Limb (tissue), 2 donors: ENCODE data around the gene PRKN.
A peak's percentile ranks its signal among the peaks of the same experiment; 100 is the strongest.
"Not testable (repeated sequence)": the region's sequence is repeated elsewhere in the genome, so short reads cannot be mapped to it uniquely, and the experiment has no call there.

ENCODE experiments used
- DNase-seq, 2 donors: peaks; one replicate each; pipeline ENCODE4 v3.0.0-alpha.2; 2016; ENCODE audit errors: extremely low spot score in 2 of 2

The PRKN gene

DNA sequence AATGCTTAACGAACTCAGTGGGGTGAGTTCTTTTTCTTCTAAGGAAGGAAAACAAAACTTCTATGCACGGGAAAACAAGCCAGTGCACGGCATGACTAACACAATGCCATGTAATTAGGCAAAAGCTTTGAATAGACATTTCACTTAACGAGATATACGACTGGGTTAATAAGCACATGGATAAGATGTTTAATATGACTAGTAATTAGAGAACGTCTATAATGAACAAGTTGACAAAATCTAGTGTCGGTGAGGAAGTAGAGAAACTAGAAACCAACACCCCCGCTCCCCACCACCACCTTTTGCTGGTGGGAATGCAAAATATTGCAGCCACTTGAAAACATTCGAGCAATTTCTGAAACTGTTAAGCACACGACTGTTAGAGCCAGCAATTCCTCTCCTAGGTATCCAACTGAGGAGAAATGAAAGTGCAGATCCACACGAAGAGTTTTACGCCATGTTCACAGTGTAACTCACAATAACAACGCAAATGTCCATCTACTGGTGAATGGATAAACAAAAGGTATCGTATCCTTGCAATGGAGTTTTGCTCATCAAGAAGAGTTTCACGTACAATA lies 808.8 kb downstream of the PRKN start:
- DNase-seq = no peak

DNA sequence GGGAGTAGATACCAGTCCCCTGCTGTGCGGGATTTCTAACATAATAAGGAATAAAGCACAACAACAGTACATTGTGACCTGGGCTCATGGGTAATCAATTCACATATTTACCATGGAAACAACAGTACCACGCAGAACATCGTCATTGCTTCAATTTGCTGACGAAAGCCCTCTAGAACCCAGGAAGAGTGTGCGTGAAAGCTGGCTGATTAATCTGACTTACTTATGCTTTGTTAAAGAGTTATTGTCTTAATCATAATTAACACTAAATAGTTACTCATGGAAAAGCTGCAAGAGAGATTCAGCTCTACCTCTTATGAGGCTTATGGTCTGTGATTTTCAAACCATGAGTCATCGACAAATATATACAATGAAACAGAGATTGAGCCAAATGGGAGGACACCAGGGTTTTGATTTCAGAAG lies 809.4 kb downstream of the PRKN start:
- DNase-seq = no peak

DNA sequence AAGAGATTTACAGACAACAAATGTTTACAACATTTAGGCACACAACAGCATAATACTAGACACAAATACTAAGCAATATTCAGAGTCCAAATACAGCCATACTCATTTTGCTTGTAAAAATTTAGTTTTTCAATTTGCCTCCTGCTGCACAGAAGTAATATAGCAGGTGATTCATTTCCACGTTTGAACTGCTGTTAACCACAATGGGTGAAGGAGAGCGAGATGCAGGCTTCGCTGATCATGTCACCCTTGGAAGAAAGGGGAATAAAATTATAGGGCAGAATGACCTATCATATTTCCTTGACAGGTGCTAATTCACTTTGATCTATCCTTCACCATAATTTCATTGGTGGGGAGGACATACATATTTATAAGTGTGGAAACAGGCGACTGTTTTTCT lies 809.9 kb downstream of the PRKN start:
- no peak for DNase-seq

DNA sequence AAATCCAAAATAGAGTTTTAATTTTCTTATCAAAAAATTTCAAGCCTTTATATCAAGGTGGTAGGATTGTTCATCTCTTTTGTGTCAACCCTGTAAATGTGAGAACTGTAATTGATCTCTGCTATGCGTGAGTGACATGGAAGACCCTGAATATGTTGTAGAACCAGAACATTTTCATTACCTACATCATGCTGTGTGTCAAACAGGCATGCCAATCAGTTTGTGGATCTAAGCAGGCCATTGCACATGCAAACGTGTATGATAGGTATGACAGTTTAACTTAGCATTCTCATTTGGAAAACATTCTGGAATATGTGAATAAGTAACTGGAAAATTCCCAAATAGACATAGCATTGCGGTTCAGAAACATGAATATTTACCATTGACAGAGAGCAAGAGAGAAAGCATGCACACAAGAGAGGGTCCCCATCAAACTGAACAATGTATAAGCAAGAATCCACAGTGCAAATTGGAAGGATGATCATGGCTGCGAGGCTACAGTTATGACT lies 812.1 kb downstream of the PRKN start:
- no peak for DNase-seq

DNA sequence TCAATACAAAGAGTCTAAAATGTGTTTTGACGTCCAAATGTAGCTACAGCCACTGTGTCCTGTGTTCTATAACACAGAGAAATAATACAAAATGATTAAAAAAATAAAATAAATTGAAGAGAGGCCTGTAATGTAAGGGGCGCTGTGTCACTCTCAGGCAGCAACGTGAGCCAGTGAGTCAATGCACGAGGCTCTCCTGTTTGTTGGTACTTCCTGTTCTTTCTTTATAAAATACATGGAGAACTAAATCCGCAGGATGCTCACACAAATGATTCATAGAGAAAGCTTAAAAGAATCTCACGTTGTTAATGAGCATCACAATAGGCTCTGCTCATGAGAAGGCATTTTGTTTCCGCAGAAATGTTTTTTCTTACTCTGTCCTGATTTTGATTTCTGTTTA lies 818.7 kb downstream of the PRKN start:
- no peak for DNase-seq

DNA sequence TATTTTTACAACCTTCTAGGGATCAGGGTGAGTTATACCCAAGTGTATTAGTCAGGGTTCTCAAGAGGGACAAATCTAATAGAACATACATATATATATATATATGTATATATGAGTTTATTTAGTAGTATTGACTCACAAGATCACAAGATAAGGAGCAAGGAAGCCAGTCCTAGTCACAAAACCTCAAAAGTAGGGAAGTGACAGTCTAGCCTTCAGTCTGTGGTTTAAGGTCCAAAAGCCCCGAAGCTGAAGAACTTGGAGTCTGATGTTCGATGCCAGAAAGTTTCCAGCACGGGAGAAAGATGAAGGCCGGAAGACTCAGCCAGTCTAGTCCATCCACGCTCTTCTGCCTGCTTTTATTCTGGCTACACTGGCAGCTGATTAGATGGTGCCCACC lies 821.0 kb downstream of the PRKN start:
- DNase-seq = no peak

DNA sequence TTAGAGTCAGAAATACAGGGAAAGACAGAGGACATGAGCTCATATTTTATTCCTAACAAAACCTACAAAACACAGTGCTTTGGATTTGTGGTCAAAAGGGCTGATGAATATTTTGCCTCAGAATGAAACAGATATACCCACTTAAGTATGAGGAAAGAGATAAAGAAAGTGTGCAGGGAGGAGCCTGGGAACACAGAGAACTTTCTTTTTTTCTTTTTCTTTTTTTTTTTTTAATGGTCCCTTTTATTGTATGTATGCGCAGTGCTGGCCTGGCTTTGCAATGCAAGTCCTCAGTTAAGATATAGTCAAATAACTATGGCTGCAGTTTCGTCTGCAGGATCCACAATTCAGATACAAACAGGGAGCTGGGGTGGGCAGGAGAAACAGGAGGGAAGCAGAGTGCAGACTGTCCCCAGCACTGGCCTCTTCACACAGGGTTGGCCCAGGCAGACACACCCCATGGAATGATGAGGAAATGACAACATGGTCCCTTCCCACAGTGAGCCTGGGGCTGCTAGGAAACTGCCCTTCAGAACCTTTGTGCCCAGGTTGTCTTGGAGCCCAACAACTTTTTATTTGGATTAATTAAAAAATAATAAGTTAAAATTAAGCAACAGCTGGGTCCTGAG lies 823.9 kb downstream of the PRKN start:
- no peak for DNase-seq

DNA sequence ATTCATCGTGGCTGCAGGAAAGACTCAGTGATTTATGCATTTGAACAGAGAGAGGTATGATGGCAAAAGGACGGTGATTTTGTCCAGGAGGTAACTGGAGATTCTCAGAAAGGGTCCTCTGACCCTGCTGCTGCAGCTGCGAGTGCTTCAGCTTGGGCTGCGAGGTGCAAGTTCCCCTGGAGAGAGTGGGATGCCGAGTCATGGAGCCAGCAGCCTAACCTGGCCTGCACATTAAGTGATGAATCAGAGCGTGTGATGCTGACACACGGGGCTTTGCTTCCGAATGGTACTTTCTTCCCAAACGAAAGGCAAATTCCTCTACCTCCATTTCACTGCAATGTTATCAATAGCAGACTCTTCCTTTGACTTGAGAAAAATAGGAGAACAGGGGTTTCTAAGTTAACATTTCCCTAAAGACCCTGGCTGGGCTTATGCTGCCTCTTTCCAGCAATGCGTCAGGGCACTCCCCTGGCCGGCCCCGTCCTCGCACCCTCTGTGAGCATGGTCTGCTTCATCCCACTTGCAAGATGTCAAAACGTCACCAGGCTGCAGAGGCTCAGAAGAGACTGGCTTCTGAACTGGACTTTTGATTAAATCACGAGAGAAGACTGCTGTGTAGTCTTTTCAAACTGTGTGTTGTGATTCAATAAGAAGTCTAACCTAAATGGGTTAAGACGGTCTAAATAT lies 825.7 kb downstream of the PRKN start:
- DNase-seq = no peak

DNA sequence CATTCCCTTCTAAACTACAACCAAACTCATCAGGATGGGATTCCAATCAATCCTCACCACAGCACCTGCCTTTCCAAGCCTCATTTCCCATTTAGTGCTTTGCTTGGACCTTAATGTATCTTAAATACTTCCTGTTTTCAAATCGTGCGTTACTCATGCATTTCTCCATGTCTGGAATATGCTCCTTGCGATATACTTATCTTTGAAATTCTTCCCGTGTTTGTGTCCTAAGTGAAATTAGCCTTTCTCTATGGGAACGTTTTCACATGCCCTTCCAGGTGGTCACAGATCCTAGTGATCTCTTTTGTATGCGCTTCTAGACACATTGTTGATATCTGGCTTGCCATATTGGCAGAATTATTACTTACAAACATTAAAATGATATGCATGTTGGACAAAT lies 833.1 kb downstream of the PRKN start:
- DNase-seq = no peak

DNA sequence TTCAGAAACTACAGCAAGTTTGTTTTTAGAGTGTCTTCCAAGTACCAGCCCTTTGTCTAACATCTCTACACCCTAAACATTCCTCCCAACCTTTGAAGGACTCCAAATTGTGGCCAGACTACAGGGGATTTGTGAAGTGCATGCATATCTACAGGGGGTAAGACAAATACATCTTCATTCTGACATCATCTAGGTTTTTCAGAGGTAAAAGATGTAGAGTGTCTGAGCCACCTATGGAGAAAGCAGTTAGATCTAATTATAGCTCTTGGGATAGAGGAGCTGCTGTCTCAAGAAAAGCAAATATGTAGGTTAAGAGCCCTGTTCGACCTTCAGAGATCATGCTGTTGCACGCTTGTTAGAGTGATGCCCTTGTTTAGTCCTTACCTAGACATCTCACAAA lies 836.0 kb downstream of the PRKN start:
- DNase-seq = no peak

DNA sequence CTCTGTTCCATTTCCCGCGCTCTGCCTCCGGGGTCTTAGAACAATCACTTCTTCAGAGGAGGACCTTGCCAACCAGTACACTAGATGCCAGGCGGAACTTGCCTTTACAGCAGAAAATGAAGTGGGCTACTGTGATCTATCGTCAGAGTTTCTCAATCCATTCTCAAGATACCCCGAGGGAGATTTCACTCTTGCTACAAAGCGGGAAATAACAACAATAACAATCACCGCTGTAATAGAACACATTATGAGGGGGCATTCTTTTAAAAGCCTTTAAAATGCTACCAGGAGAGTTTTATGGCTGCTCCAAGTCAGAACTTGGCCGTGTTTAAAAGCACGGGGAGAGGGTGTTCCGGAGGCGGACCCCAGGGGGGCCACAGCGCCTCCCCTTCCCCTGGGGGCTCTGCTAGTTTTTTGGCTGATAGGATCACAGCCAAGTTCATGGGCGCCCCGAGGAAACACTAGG lies 836.7 kb downstream of the PRKN start:
- DNase-seq = peak in 1 of 2 donors; percentile 44

DNA sequence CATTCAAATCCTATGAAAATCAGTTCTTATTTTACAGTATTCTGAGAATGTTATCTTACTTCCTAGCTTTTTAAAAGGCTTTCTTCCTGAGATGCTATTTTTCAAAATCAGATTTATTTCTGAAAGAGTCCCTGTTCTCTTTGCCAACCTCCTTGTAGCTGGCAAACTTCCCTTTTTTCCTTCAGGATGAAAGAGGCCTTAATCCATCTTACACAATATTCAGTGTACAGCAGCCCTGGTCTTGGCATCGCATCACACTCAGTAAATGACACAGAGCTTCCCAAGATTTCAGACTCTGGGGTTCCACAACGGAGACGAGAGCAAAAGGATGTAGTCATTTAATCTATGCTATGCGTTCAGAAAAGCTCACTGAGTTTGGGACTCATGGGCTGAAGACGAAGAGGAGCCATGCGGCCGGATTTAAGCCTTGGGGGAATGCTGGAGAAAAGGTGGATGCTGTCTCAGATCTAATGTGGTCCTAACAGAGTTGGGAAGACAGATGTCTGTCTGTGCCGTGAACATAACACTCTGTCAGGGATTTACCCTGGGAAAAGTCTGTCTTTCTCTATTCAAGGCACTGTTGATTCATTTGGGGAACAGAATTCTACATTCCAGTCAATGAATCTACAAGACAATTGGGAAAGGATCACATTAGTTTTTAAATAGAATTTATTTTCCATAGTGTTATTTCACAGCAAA lies 837.3 kb downstream of the PRKN start:
- DNase-seq = peak in 1 of 2 donors; percentile 24

DNA sequence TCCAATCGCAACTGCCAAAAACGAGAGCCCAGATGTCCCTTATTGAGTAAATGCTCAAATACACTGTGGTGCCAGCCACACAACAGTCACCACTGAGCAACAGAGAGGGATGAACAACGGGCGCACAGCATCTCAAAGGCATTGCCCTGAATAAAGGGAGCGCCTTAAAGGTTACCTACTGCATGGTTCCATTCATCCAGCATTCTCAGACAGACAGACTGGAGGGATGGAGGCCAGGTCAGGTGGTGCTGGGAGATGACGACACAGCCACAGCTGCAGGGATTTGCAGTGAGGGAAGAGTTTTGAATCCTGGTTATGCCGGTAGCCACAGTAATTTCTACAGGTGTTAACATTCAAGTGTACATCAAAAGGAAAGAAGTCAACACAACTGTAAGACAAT lies 838.2 kb downstream of the PRKN start:
- DNase-seq = no peak

DNA sequence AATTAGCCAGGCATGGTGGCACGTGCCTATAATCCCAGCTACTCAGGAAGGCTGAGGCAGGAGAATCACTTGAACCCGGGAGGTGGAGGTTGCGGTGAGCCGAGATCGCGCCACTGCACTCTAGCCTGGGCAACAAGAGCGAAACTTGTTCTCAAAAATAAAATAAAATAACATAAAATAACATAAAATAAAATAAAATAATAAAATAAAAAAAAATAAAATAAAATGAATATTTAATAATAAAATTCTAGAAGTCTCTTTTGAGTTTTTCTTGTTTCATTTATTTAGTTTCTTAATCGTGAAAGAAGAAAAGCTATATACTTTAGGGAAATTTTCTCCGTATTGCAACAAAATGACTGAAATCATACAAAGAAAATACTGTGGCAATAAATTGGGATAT lies 841.0 kb downstream of the PRKN start:
- DNase-seq = not testable (repeated sequence)

DNA sequence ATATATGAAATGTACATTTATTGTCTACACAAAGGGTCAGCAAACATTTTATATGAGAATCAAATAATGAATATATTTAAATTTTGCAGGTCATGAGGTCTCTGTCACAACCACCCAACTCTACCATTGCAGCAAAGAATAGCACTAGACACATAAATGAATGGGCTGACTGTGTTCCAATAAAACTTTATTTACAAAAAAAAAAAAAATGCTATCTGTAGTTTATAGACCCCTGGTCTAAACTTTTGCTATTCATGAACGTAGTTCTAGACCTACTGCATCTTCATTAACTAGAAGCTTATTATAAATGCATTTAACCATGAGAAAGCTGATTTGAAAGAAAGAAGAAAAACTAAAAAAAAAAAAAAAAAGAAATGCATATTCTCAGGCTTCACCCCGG lies 842.8 kb downstream of the PRKN start:
- DNase-seq = no peak

DNA sequence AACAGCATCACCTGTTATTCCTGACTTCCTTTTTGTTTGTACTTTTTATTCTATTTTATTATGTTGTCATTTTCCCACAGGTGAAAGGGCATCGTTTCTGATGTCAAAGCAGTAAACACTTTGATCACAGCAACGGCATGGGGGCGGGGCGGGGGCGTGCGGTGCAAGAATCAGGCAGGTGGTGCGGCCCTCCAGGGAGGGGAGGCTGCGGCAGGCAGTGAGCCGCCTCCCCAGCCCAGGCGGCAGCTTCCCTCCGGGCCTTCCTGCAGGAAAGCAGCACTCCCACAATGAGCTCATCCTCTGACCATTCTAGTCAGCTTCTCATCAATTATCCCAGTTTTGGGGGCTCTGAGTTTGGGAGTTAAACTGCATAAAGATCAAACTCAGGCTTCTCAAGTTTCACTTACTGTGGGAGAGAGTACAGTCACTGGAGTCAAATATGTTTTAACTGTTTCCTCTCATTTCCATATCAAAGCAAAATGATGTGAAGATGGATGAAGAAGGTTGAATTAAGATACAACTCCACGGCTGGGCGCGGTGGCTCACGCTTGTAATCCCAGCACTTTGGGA lies 845.3 kb downstream of the PRKN start:
- no peak for DNase-seq

DNA sequence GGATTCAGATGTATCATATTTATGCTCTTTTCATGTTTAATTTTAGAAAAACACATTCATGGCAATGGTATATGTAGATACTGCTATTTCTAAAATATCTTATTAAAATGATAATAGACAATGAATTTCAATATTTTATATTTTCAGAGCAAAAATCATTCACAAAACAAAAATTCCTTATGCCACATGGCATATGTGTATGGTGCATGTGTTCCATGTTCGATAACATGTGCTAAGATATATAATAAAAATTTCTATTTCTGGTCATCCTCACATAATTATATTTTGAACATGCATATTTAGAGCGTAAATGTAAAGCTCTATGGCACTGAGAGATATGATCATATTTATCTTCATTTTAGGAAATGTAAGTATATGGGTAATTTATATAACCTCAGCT lies 847.5 kb downstream of the PRKN start:
- DNase-seq = no peak

DNA sequence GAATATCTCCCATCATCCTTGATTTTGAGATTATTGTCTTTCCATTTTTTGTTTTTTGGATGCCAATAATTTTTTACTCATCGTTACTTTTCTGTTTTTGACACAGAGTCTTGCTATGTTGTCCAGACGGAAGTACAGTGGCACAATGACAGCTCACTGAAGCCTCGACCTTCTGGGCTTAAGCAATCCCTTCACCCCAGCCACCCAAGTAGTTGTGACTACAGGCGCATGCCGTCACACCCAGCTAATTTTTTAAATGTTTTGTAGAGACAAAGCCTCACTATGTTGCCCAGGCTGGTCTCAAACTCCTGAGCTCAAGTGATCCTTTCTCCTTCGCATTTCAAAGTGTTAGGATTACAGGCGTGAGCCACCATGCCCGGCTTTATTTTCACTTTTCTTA lies 851.3 kb downstream of the PRKN start:
- DNase-seq = no peak

DNA sequence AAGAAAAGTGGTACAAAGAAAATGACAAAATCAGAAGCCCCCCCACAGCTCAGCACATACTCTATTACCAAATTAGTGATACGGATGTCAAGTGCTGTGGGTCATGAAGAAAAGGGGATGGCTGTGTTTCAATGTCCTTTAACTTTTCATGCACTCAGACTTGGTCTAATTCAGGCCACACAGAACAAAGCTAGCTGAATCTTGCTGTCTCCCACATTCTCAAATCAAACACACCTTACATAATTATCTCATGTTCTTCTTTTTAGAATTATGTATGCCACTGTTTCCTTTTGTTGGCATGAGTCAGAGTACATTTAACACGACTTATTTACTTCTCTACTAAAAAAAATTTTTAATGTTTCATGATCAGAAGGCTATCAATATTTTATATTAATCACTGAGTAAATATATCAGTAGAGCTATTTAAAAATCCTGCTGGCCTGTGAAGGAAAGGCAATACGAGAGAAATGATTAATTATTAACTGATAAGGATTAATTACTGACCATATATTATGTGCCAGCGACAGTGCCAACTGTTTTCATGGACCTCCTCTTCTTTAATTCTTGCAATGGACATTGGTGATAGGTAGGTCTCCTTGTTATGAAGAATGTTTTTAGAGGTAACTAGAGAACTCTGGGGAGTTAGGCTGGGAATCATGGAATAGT lies 857.2 kb downstream of the PRKN start:
- DNase-seq = no peak

DNA sequence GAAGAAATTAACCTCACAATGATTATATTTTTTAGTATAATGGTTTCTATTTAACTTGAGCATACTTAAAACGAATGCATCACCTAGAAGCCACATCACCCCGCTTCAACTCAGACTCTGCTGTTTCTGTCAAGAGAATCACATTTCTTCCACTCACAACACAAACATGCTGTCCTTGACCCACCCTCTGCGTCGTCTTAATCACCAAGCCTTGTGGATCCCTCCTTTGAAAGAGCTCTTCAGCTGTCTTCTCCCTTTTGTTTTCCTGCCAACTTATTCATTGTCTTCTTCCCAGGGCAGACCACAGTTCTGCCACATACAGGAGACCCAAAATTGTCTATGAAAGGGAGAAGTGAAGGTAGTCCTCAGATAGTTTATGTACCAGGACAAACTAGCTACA lies 858.1 kb downstream of the PRKN start:
- no peak for DNase-seq

DNA sequence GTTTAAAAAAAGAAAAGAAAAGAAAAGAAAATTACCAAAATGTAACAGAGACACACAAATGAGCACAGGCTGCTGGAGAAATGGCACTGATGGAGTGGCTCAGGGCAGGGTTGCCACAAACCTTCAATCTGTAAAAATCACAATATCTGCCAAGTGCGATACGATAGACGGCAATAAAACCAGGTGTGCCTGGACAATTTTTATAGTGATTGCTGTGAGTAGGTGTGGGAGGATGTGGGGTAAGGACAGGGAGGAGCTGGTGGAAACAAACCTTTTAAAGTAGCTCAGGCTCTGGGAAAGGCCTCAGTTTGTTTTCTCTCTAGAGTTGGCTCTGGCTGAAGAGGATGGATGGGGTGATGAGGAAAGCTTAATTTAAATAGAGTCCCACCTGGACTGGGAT lies 861.0 kb downstream of the PRKN start:
- no peak for DNase-seq
